Measurements from ENCODE around the gene URB2.

GRCh38 chr1:229585338-229585737, 40.7 kb upstream of the URB2 start:
- TF ChIP-seq CTCF (IDR thresholded peaks at IDR 0.05 in 8 of 11, conservative IDR thresholded peaks at IDR 0.05 in 3 of 11) = no peak
- TF ChIP-seq POLR2AphosphoS5 (IDR thresholded peaks at IDR 0.05) = no peak
